GM18499 (cell line): ENCODE results near the gene LSR.

ENCODE experiments used
- ATAC-seq: cut with Tn5 transposase; IDR thresholded peaks from one replicate; pipeline ENCODE4 v1.9.1; 2021; ENCODE audit warnings: moderate number of reproducible peaks; ENCODE audit not compliant: insufficient read depth, unreplicated experiment

LSR gene

GRCh38 chr19:35266520-35267352 lies 17.9 kb downstream of the LSR start:
- no peak for ATAC-seq

GRCh38 chr19:35267353-35267817 lies 18.6 kb downstream of the LSR start:
- ATAC-seq, result no peak

GRCh38 chr19:35267818-35268535 lies 19.2 kb downstream of the LSR start:
- ATAC-seq, result no peak

GRCh38 chr19:35268536-35269437 lies 20.0 kb downstream of the LSR start, which contains the start of gene USF2:
TSS of gene USF2 (plus strand) at chr19:35268962. CDS start at chr19:35269102, 140 bp downstream.
- ATAC-seq, result no peak

GRCh38 chr19:35269438-35270117 lies 20.8 kb downstream of the LSR start:
- no peak for ATAC-seq

- no peak for ATAC-seq
These were observed 21.6 kb downstream of the LSR start for GRCh38 chr19:35270381-35270811.

GRCh38 chr19:35271546-35271945 lies 22.7 kb downstream of the LSR start:
- no peak for ATAC-seq

- ATAC-seq, result no peak
These were observed 23.4 kb downstream of the LSR start for GRCh38 chr19:35272122-35272719.

- ATAC-seq, result no peak
These were observed 24.3 kb downstream of the LSR start for GRCh38 chr19:35272954-35273649.

- ATAC-seq, result no peak
These were observed 25.0 kb downstream of the LSR start for GRCh38 chr19:35273686-35274259.

- no peak for ATAC-seq
These were observed 25.5 kb downstream of the LSR start for GRCh38 chr19:35274323-35274722.

GRCh38 chr19:35276706-35277281 lies 28.0 kb downstream of the LSR start:
- ATAC-seq, result no peak

- ATAC-seq, result no peak
These were observed 29.9 kb downstream of the LSR start for GRCh38 chr19:35278578-35279284.

GRCh38 chr19:35279374-35279773 lies 30.6 kb downstream of the LSR start:
- no peak for ATAC-seq

GRCh38 chr19:35279985-35280821 lies 31.4 kb downstream of the LSR start:
- no peak for ATAC-seq

GRCh38 chr19:35281303-35281702 lies 32.5 kb downstream of the LSR start:
- ATAC-seq, result no peak
